Fibroblast of lung (primary cell): Measurements from ENCODE around the gene KIF26B. TPM values are rescaled to one million over a fixed set of nuclear protein-coding genes. Genes with fewer than 3 reads are reported as not detected.

Experiments
- DNase-seq, 2 donors: peaks; one replicate each; pipeline versions ENCODE4 v3.0.0 to v3.0.0-alpha.2; 2010; ENCODE audit warnings: low read depth in 2 of 2
- H2AFZ ChIP-seq: 2 replicates; pipeline ENCODE4 v1.5.1; 2012; ENCODE audit warnings: low read length, control low read depth, inconsistent platforms
- H3K27ac ChIP-seq: 2 replicates; pipeline ENCODE4 v1.5.1; 2011; ENCODE audit warnings: low read length, control low read depth; ENCODE audit not compliant: insufficient read depth
- H3K27me3 ChIP-seq: 2 replicates; pipeline ENCODE4 v1.5.1; 2011; ENCODE audit warnings: mild to moderate bottlenecking, low read length; ENCODE audit not compliant: control insufficient read depth, insufficient read depth
- H3K36me3 ChIP-seq: 2 replicates; pipeline ENCODE4 v1.5.1; 2011; ENCODE audit warnings: low read length; ENCODE audit not compliant: control insufficient read depth, insufficient read depth
- H3K4me1 ChIP-seq: 2 replicates; pipeline ENCODE4 v1.5.1; 2011; ENCODE audit warnings: low read length; ENCODE audit not compliant: control insufficient read depth, insufficient read depth; ENCODE audit errors: extremely low read depth
- H3K4me2 ChIP-seq: 2 replicates; pipeline ENCODE4 v1.5.1; 2011; ENCODE audit warnings: low read length, control low read depth; ENCODE audit not compliant: insufficient read depth; ENCODE audit errors: extremely low read depth
- H3K4me3 ChIP-seq, 4 experiments: fragments of 200-600 bp in 1 of 4; sonication (generic) in 1 of 4; replicated peaks in 1 of 4; 2 replicates each; pipeline ENCODE4 v1.5.1; 2011 to 2016; ENCODE audit warnings: low read length in 4 of 4, low read depth in 3 of 4, mild to moderate bottlenecking in 3 of 4, control low read depth in 2 of 4, inconsistent platforms in 1 of 4, mixed read lengths in 1 of 4; ENCODE audit not compliant: insufficient read depth in 1 of 4; ENCODE audit errors: control extremely low read depth in 1 of 4
- H3K79me2 ChIP-seq: 2 replicates; pipeline ENCODE4 v1.5.1; 2012; ENCODE audit warnings: mild to moderate bottlenecking, low read length, inconsistent platforms; ENCODE audit not compliant: control insufficient read depth, insufficient read depth
- H3K9ac ChIP-seq: 2 replicates; pipeline ENCODE4 v1.5.1; 2011; ENCODE audit warnings: mild to moderate bottlenecking, low read length, control low read depth; ENCODE audit not compliant: insufficient read depth
- H3K9me3 ChIP-seq: 2 replicates; pipeline ENCODE4 v1.5.1; 2012; ENCODE audit warnings: low read depth, low read length; ENCODE audit not compliant: control insufficient read depth, insufficient read depth
- H4K20me1 ChIP-seq: 2 replicates; pipeline ENCODE4 v1.5.1; 2011; ENCODE audit warnings: low read length; ENCODE audit not compliant: control insufficient read depth, insufficient read depth; ENCODE audit errors: extremely low read depth
- CTCF ChIP-seq, 2 donors: IDR thresholded peaks in 1 of 2; conservative IDR thresholded peaks in 1 of 2; 1 replicate in 1 of 2; 2 replicates in 1 of 2; pipeline ENCODE4 v1.5.1; 2011 to 2012; ENCODE audit warnings: low read length in 2 of 2, control low read depth in 1 of 2, inconsistent platforms in 1 of 2, low read depth in 1 of 2, mild to moderate bottlenecking in 1 of 2
- EZH2 ChIP-seq: IDR thresholded peaks from 2 replicates; pipeline ENCODE4 v1.5.1; 2012; ENCODE audit warnings: low read length, control low read depth, mild to moderate bottlenecking; ENCODE audit errors: missing control alignments
- polyA plus RNA-seq, 2 donors: library from polyadenylated mRNA; depleted of rRNA in 1 of 2; stranded (reverse) in 1 of 2; unstranded in 1 of 2; fragments of >200 nt; gene quantifications; 2 replicates each; pipeline ENCODE4 v1.2.1, GENCODE V29; 2011 to 2012; ENCODE audit warnings: missing spikeins in 1 of 2
- total RNA-seq: library from RNA; depleted of rRNA; stranded (reverse); fragments of >200 nt; gene quantifications from 2 replicates; pipeline ENCODE4 v1.2.1, GENCODE V29; 2014

Gene KIF26B
- total and polyA plus RNA-seq, 2 donors (not counting 1 experiment from before 2014, with no cell fraction given): 5.3 to 6.1 TPM

GRCh38 chr1:245306628-245307410 lies 152.0 kb downstream of the KIF26B start:
- H4K20me1 ChIP-seq: no peaks in the 10 kb centered on the region
- DNase-seq: peak in 1 of 2 donors; percentile 17
- no peaks in the 10 kb centered on the region for H3K9me3 ChIP-seq
- no peaks in the 10 kb centered on the region for H3K4me1 ChIP-seq
- H3K4me2 ChIP-seq: no peak overlapping the region
- no peaks in the 10 kb centered on the region for H3K27me3 ChIP-seq
- no peak overlapping the region for H2AFZ ChIP-seq
- no peaks in the 10 kb centered on the region for H3K36me3 ChIP-seq
- no peak for TF ChIP-seq CTCF (conservative IDR thresholded peaks at IDR 0.05 in 1 of 2, IDR thresholded peaks at IDR 0.05 in 1 of 2; ENCODE audit: low read depth in 1 of 2, low read length in 2 of 2)
- TF ChIP-seq EZH2: no peak
- H3K27ac ChIP-seq: no peak overlapping the region
- no peaks in the 10 kb centered on the region for H3K79me2 ChIP-seq
- H3K9ac ChIP-seq: no peak overlapping the region
- no peak overlapping the region for H3K4me3 ChIP-seq

GRCh38 chr1:245310571-245311531 lies 156.1 kb downstream of the KIF26B start:
- Histone ChIP-seq H4K20me1 (no peaks in the 10 kb centered on the region), H2AFZ (no peak overlapping the region), H3K27ac (no peak overlapping the region), H3K9me3 (no peaks in the 10 kb centered on the region), H3K4me1 (no peaks in the 10 kb centered on the region), H3K79me2 (no peaks in the 10 kb centered on the region), H3K4me2 (no peak overlapping the region), H3K36me3 (no peaks in the 10 kb centered on the region), H3K27me3 (no peaks in the 10 kb centered on the region), H3K4me3 (no peak overlapping the region), H3K9ac (no peak overlapping the region)
- peak in 1 of 2 donors; percentile 20 for DNase-seq
- TF ChIP-seq EZH2 (no peak), CTCF (conservative IDR thresholded peaks at IDR 0.05 in 1 of 2, IDR thresholded peaks at IDR 0.05 in 1 of 2; ENCODE audit: low read depth in 1 of 2, low read length in 2 of 2) (no peak)

GRCh38 chr1:245311887-245312536 lies 157.2 kb downstream of the KIF26B start:
- no peaks in the 10 kb centered on the region for H3K9me3 ChIP-seq
- no peak for DNase-seq
- no peaks in the 10 kb centered on the region for H3K27me3 ChIP-seq
- H3K4me2 ChIP-seq: no peak overlapping the region
- no peak overlapping the region for H3K9ac ChIP-seq
- no peaks in the 10 kb centered on the region for H3K36me3 ChIP-seq
- H4K20me1 ChIP-seq: no peaks in the 10 kb centered on the region
- TF ChIP-seq EZH2: no peak
- no peak for TF ChIP-seq CTCF (conservative IDR thresholded peaks at IDR 0.05 in 1 of 2, IDR thresholded peaks at IDR 0.05 in 1 of 2; ENCODE audit: low read depth in 1 of 2, low read length in 2 of 2)
- H3K4me3 ChIP-seq: no peak overlapping the region
- no peak overlapping the region for H3K27ac ChIP-seq
- no peak overlapping the region for H2AFZ ChIP-seq
- H3K79me2 ChIP-seq: no peaks in the 10 kb centered on the region
- no peaks in the 10 kb centered on the region for H3K4me1 ChIP-seq
